H1 (cell line): ENCODE measurements around the gene DOC2A. TPM values are rescaled to one million over a fixed set of nuclear protein-coding genes. Genes with fewer than 3 reads are reported as not detected.

Experiments used
- CTCF ChIA-PET: fragments of 300-600 bp; sonication (Branson Sonifier 250); formaldehyde crosslinking; loops from one replicate; lab custom pipeline; 2021; ENCODE audit not compliant: partially characterized antibody; lab: Charles Lee
- POLR2A ChIA-PET: fragments of 300-600 bp; sonication (Branson Sonifier 250); formaldehyde crosslinking; loops from one replicate; lab custom pipeline; 2021; ENCODE audit warnings: inconsistent platforms; ENCODE audit not compliant: partially characterized antibody; lab: Charles Lee
- DNase-seq, 2 experiments: peaks; one replicate each; pipeline versions ENCODE4 v3.0.0 to v3.0.0-alpha.2; 2010 to 2022; ENCODE audit warnings: low spot score in 2 of 2, low read depth in 1 of 2, mixed read lengths in 1 of 2
- FAIRE-seq: peaks from 2 replicates; lab custom pipeline; 2011; peaks lifted over from hg19 to GRCh38; lab: Jason Lieb, UNC
- H2AFZ ChIP-seq: 2 replicates; pipeline ENCODE4 v1.8.1; 2012; ENCODE audit warnings: low read length, inconsistent platforms
- H2AK5ac ChIP-seq: 2 replicates; pipeline ENCODE4 v1.6.1; 2013; ENCODE audit warnings: low read depth, low read length
- H2BK120ac ChIP-seq: replicated peaks from 2 replicates; pipeline ENCODE3; 2013; ENCODE audit warnings: low read depth, low read length, inconsistent platforms
- H2BK12ac ChIP-seq: 2 replicates; pipeline ENCODE4 v1.6.1; 2013; ENCODE audit warnings: low read depth, low read length
- H2BK15ac ChIP-seq: 2 replicates; pipeline ENCODE4 v1.6.1; 2013; ENCODE audit warnings: low read length
- H2BK20ac ChIP-seq: 2 replicates; pipeline ENCODE4 v1.6.1; 2013; ENCODE audit warnings: low read length
- H2BK5ac ChIP-seq: 2 replicates; pipeline ENCODE4 v1.6.1; 2013; ENCODE audit warnings: low read depth, low read length
- H3K14ac ChIP-seq: 2 replicates; pipeline ENCODE4 v1.6.1; 2013; ENCODE audit warnings: inconsistent platforms; ENCODE audit not compliant: insufficient read length
- H3K18ac ChIP-seq: 2 replicates; pipeline ENCODE4 v1.6.1; 2013; ENCODE audit warnings: low read length; ENCODE audit errors: extremely low read depth
- H3K23ac ChIP-seq: 2 replicates; pipeline ENCODE4 v1.6.1; 2013; ENCODE audit warnings: inconsistent platforms; ENCODE audit not compliant: insufficient read length
- H3K23me2 ChIP-seq: 2 replicates; pipeline ENCODE4 v1.6.1; 2013; ENCODE audit warnings: low read depth, low read length
- H3K27ac ChIP-seq: 2 replicates; pipeline ENCODE4 v1.6.1; 2011; ENCODE audit warnings: low read depth, low read length, inconsistent platforms
- H3K27me3 ChIP-seq, 4 experiments: replicated peaks in 1 of 4; 1 replicate in 1 of 4; 2 replicates in 3 of 4; pipeline versions ENCODE4 v1.6.1 to v1.8.1; 2011 to 2013; ENCODE audit warnings: low read length in 3 of 4, mild to moderate bottlenecking in 3 of 4, inconsistent platforms in 2 of 4, mixed read lengths in 2 of 4, moderate library complexity in 1 of 4; ENCODE audit not compliant: control insufficient read depth in 3 of 4, insufficient read depth in 3 of 4; ENCODE audit errors: extremely low read depth in 1 of 4
- H3K36me3 ChIP-seq, 4 experiments: 2 replicates each; pipeline versions ENCODE4 v1.6.1 to v1.8.1; 2011 to 2013; ENCODE audit warnings: mild to moderate bottlenecking in 4 of 4, low read length in 3 of 4, moderate library complexity in 2 of 4, control low read depth in 1 of 4, inconsistent platforms in 1 of 4; ENCODE audit not compliant: insufficient read depth in 4 of 4, control insufficient read depth in 2 of 4
- H3K4ac ChIP-seq: replicated peaks from 2 replicates; pipeline ENCODE3; 2013; ENCODE audit warnings: low read length, low read depth, mixed read lengths, inconsistent platforms; ENCODE audit not compliant: insufficient read length
- H3K4me1 ChIP-seq, 4 experiments: replicated peaks in 1 of 4; 1 replicate in 1 of 4; 2 replicates in 3 of 4; pipeline versions ENCODE4 v1.6.1 to v1.8.1; 2011 to 2013; ENCODE audit warnings: low read length in 3 of 4, inconsistent platforms in 2 of 4, mixed read lengths in 1 of 4; ENCODE audit not compliant: insufficient read depth in 4 of 4, control insufficient read depth in 3 of 4
- H3K4me2 ChIP-seq, 2 experiments: 2 replicates each; pipeline versions ENCODE4 v1.6.1 to v1.8.1; 2011 to 2013; ENCODE audit warnings: low read depth in 2 of 2, low read length in 2 of 2, control low read depth in 1 of 2, inconsistent platforms in 1 of 2, mild to moderate bottlenecking in 1 of 2; ENCODE audit not compliant: insufficient read depth in 1 of 2
- H3K4me3 ChIP-seq, 4 experiments: fragments of 200-600, 300-600 bp in 1 of 4; sonication (generic), shearing (Covaris generic), sonication (Bioruptor Twin) in 1 of 4; 2 replicates each; pipeline versions ENCODE4 v1.5.1 to v1.8.1; 2011 to 2016; ENCODE audit warnings: low read length in 4 of 4, low read depth in 3 of 4, control low read depth in 2 of 4, inconsistent platforms in 2 of 4, mild to moderate bottlenecking in 2 of 4, mixed read lengths in 1 of 4, moderate library complexity in 1 of 4; ENCODE audit not compliant: insufficient read depth in 2 of 4; ENCODE audit errors: extremely low read depth in 1 of 4
- H3K56ac ChIP-seq: replicated peaks from 2 replicates; pipeline ENCODE3; 2013; ENCODE audit warnings: low read depth, mild to moderate bottlenecking, mixed read lengths, low read length, inconsistent platforms; ENCODE audit not compliant: insufficient read length
- H3K79me1 ChIP-seq: 2 replicates; pipeline ENCODE4 v1.6.1; 2013; ENCODE audit warnings: low read depth, low read length, control low read depth
- H3K79me2 ChIP-seq, 2 experiments: 2 replicates each; pipeline versions ENCODE4 v1.6.1 to v1.8.1; 2012 to 2013; ENCODE audit warnings: low read length in 2 of 2, mild to moderate bottlenecking in 2 of 2, inconsistent platforms in 1 of 2; ENCODE audit not compliant: insufficient read depth in 2 of 2, control insufficient read depth in 1 of 2
- H3K9ac ChIP-seq, 4 experiments: replicated peaks in 1 of 4; 1 replicate in 1 of 4; 2 replicates in 3 of 4; pipeline versions ENCODE4 v1.6.1 to v1.8.1; 2011 to 2013; ENCODE audit warnings: low read depth in 3 of 4, low read length in 3 of 4, control low read depth in 2 of 4, mild to moderate bottlenecking in 2 of 4, moderate library complexity in 2 of 4, inconsistent platforms in 1 of 4; ENCODE audit errors: extremely low read depth in 1 of 4
- H3K9me3 ChIP-seq, 2 experiments: 2 replicates each; pipeline versions ENCODE4 v1.6.1 to v1.8.1; 2012 to 2013; ENCODE audit warnings: mild to moderate bottlenecking in 2 of 2, moderate library complexity in 2 of 2, control low read depth in 1 of 2, inconsistent platforms in 1 of 2, low read depth in 1 of 2, low read length in 1 of 2, mixed read lengths in 1 of 2; ENCODE audit not compliant: insufficient read depth in 2 of 2
- H4K20me1 ChIP-seq, 2 experiments: replicated peaks in 1 of 2; 2 replicates each; pipeline versions ENCODE3 to v1.8.1; 2011 to 2013; ENCODE audit warnings: inconsistent platforms in 2 of 2, low read length in 2 of 2, mild to moderate bottlenecking in 1 of 2; ENCODE audit not compliant: insufficient read depth in 2 of 2, control insufficient read depth in 1 of 2
- H4K5ac ChIP-seq: 2 replicates; pipeline ENCODE4 v1.6.1; 2013; ENCODE audit warnings: low read length, low read depth, mixed read lengths, inconsistent platforms; ENCODE audit not compliant: insufficient read length
- H4K8ac ChIP-seq: 2 replicates; pipeline ENCODE4 v1.8.0; 2013; ENCODE audit warnings: mild to moderate bottlenecking, moderate library complexity, low read length, inconsistent platforms; ENCODE audit not compliant: insufficient read depth; ENCODE audit errors: extremely low read depth
- H4K91ac ChIP-seq: replicated peaks from 2 replicates; pipeline ENCODE3; 2013; ENCODE audit warnings: low read length, mixed read lengths, inconsistent platforms; ENCODE audit not compliant: insufficient read length
- HDAC6 ChIP-seq: IDR thresholded peaks from one replicate; pipeline ENCODE4 v1.7.1; 2012; ENCODE audit warnings: low read depth, mild to moderate bottlenecking, inconsistent platforms, low read length, moderate library complexity
- NANOG ChIP-seq: IDR thresholded peaks from 2 replicates; pipeline ENCODE4 v1.6.1; 2011; ENCODE audit warnings: low read length, low read depth, mild to moderate bottlenecking, inconsistent platforms; ENCODE audit not compliant: insufficient read depth, poor library complexity, severe bottlenecking
- RAD21 ChIP-seq, 2 experiments: IDR thresholded peaks in 1 of 2; conservative IDR thresholded peaks in 1 of 2; 2 replicates each; pipeline ENCODE4 v1.6.1; 2011; ENCODE audit warnings: low read depth in 2 of 2, low read length in 2 of 2, improper control_type of control experiment in 1 of 2, inconsistent platforms in 1 of 2, mild to moderate bottlenecking in 1 of 2, moderate library complexity in 1 of 2
- RNF2 ChIP-seq: fragments of 200-900, 300-1000 bp; sonication (generic); IDR thresholded peaks from 2 replicates; pipeline ENCODE4 v1.7.1; 2016; ENCODE audit warnings: borderline replicate concordance, low read depth, mild to moderate bottlenecking, antibody characterized with exemption, low read length; ENCODE audit not compliant: poor library complexity, severe bottlenecking; ENCODE audit errors: missing control alignments
- WGBS, 2 experiments: shearing (Covaris generic) in 1 of 2; methylation state at CpG; one replicate each; pipeline versions ENCODE4 v1.1.6 to v1.1.7; 2013 to 2015; ENCODE audit warnings: low lambda C conversion rate in 2 of 2, mixed read lengths in 2 of 2, inconsistent platforms in 1 of 2, low coverage in 1 of 2, missing lambda C conversion rate in 1 of 2; ENCODE audit not compliant: insufficient replicate concordance in 2 of 2, insufficient coverage in 1 of 2, insufficient read length in 1 of 2; ENCODE audit errors: extremely low coverage in 1 of 2, missing lambda C conversion rate in 1 of 2; 5-methylcytosine and 5-hydroxymethylcytosine counted together
- polyA plus RNA-seq, 7 experiments: library from polyadenylated mRNA; depleted of rRNA in 3 of 7; stranded (reverse) in 5 of 7; unstranded in 2 of 7; fragments of >200 nt in 5 of 7; fragments of 200-250 nt in 2 of 7; gene quantifications; 1 replicate in 5 of 7; 2 replicates in 1 of 7; 4 replicates in 1 of 7; pipeline versions ENCODE4 v1.2.1 to v1.2.3, GENCODE V29; 2011 to 2013; ENCODE audit warnings: missing spikeins in 2 of 7, mixed read lengths in 2 of 7
- total RNA-seq: library from RNA; stranded (reverse); fragmentation: NEBNext Ultra II Directional; extraction: Animal tissue kit (Norgen Biotek cat#: 25700); gene quantifications from 2 replicates; pipeline ENCODE4 v1.2.1, GENCODE V29; 2021

Gene DOC2A
- total and polyA plus RNA-seq, 2 of the 8 experiments (the other 6 are each of a cell fraction or from before 2014, with no cell fraction given), result 13.9 to 20.7 TPM

DNA sequence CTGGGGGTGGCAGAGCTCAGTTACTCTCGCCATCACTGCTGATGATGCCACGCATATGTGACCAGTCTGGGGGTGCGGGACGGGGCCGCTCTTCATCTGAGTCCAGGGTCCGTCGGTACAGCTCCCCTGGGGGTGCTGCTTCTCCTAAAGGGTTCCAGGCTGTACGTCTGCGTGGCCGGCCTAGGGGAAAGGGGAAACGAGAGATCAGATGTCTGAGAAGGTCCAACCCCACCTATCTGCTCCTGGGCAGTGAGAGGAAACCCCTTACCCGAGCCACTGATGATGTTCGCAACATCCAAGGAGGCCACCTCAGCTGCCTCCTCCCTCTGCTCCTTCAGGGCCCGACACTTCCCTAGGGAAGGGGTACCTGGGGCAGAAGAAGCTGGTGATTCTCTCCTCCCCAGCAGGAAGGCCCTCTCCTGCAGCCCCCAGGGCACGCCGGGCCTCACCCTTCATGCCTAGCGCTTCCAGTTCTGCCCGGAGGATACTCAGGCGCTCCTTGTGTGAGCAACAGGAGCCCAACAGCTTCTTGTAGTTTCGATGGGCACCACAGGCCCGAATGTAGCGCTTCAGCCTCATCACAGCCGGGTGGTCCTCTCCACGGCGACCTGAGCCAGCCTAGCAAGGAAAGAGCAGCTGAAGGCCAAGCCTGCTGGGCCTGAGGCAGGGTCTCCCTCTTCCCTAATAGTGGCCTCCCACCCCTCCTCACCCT lies 17.5 kb downstream of the DOC2A start:
- no peak for FAIRE-seq
- H3K27ac ChIP-seq, result no peak overlapping the region
- peaks cover 0 to 22% (median 4%) of the 10 kb centered on the region in 4 experiments; a peak in 6 of 8 replicates for H3K36me3 ChIP-seq
- H3K23ac ChIP-seq, result no peak overlapping the region
- no peak overlapping the region for H4K91ac ChIP-seq
- no peak overlapping the region for H2BK5ac ChIP-seq
- ChIA-PET CTCF (interaction anchor here (0.9 to 2.5 kb wide), 5 partner anchors 10 to 38 kb away, joined by 3 to 9 read pairs (median 3); partner anchors contain the start of genes C16orf92 and TLCD3B), POLR2A (interaction anchor here (0.7 to 5.5 kb wide), 12 partner anchors 8 to 185 kb away, joined by 3 to 34 read pairs (median 4); partner anchors contain the start of genes ASPHD1, C16orf92, DOC2A and KCTD13)
- no peak overlapping the region for H4K8ac ChIP-seq
- no peak overlapping the region for H2BK120ac ChIP-seq
- no peak for DNase-seq
- peaks cover 0 to 8% (median 3%) of the 10 kb centered on the region in 4 experiments; a peak in 4 of 7 replicates for H3K4me1 ChIP-seq
- H2BK15ac ChIP-seq, result no peak overlapping the region
- no peaks in the 10 kb centered on the region for H4K20me1 ChIP-seq
- no peak overlapping the region for H4K5ac ChIP-seq
- H3K4ac ChIP-seq, result no peak overlapping the region
- H2AFZ ChIP-seq, result no peak overlapping the region
- 96% methylated on average over 24 of the region's 25 CpGs; no CpG with 5 or more reads in 1 of the 2 experiments for WGBS, 2 experiments
- H3K56ac ChIP-seq, result no peak overlapping the region
- no peak overlapping the region for H3K14ac ChIP-seq
- no peak overlapping the region; a peak in 1 of 4 replicates for H3K4me2 ChIP-seq
- H3K79me1 ChIP-seq, result peaks cover 3% of the 10 kb centered on the region; the same call in 1 of the 2 replicates
- H2BK20ac ChIP-seq, result no peak overlapping the region
- H3K27me3 ChIP-seq, result no peaks in the 10 kb centered on the region
- no peak overlapping the region for H3K4me3 ChIP-seq
- no peak overlapping the region for H2BK12ac ChIP-seq
- H3K79me2 ChIP-seq, result peaks cover 0 to 7% of the 10 kb centered on the region in 2 experiments; a peak in 1 of 4 replicates
- H2AK5ac ChIP-seq, result no peak overlapping the region
- H3K23me2 ChIP-seq, result peaks cover 9% of the 10 kb centered on the region; the same call in 1 of the 2 replicates
- no peak overlapping the region for H3K18ac ChIP-seq
- H3K9ac ChIP-seq, result no peak overlapping the region
- TF ChIP-seq RNF2 (no peak), NANOG (no peak), RAD21 (IDR thresholded peaks at IDR 0.05 in 1 of 2, conservative IDR thresholded peaks at IDR 0.05 in 1 of 2; ENCODE audit: low read depth in 2 of 2, low read length in 2 of 2) (no peak), HDAC6 (no peak)
- TF ChIP-seq, all 59 proteins: peak for 0
- no peaks in the 10 kb centered on the region for H3K9me3 ChIP-seq
